ENCODE results near the gene KLHL10.

DNA sequence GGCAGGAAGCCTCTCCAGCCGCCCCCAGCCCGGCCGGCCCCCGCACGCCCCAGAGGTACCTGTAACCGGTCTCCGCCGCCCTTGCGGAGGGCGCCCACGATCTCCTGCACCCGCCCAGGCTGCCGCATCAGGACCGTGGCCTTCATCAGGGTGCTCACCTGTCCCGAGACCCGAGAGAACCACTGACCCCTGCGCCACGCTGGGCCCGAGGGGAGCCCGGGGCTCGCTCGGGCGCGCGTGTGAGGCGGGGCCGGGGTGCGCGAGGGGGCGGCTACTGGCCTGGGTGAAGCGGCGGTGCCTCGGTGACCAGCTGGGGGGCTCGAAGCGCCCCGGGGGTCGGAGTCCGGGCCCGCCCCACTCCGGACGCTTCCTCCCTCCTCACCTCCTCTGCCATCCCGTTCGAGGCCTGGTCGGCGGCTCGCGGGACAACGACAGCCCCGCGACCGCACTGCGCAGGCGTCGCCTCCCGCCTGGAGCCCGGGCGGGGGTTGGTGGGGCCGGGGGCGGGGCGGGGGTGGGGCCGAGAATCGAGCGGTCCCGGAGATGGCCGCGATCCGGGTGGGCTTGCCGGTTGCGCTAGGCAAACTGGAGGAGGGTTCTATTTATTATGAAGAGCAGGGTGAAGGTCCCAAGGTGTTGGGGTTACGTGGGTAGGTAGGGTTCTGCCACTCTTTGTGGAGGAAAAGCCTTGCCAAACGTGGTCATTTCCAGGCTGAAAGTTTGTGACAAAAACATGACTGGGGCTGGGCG is 1.6 kb upstream of the KLHL10 start, which contains the start of gene NT5C3B:
- peak; percentile 68; the same call in 1 of the 2 replicates for TF ChIP-seq POLR2AphosphoS5 (IDR thresholded peaks at IDR 0.05; ENCODE audit: low read depth, low read length)
- TF ChIP-seq, protein P1, sequence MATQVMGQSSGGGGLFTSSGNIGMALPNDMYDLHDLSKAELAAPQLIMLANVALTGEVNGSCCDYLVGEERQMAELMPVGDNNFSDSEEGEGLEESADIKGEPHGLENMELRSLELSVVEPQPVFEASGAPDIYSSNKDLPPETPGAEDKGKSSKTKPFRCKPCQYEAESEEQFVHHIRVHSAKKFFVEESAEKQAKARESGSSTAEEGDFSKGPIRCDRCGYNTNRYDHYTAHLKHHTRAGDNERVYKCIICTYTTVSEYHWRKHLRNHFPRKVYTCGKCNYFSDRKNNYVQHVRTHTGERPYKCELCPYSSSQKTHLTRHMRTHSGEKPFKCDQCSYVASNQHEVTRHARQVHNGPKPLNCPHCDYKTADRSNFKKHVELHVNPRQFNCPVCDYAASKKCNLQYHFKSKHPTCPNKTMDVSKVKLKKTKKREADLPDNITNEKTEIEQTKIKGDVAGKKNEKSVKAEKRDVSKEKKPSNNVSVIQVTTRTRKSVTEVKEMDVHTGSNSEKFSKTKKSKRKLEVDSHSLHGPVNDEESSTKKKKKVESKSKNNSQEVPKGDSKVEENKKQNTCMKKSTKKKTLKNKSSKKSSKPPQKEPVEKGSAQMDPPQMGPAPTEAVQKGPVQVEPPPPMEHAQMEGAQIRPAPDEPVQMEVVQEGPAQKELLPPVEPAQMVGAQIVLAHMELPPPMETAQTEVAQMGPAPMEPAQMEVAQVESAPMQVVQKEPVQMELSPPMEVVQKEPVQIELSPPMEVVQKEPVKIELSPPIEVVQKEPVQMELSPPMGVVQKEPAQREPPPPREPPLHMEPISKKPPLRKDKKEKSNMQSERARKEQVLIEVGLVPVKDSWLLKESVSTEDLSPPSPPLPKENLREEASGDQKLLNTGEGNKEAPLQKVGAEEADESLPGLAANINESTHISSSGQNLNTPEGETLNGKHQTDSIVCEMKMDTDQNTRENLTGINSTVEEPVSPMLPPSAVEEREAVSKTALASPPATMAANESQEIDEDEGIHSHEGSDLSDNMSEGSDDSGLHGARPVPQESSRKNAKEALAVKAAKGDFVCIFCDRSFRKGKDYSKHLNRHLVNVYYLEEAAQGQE (IDR thresholded peaks at IDR 0.05; ENCODE audit: insufficient read depth in 1 of 2, low read depth in 2 of 2, low read length in 2 of 2): no peak

Measured in PFSK-1 (cell line).